Progenitor cell of endocrine pancreas (in vitro differentiated cells): Measurements from ENCODE around the gene ROR1. TPM values are rescaled to one million over a fixed set of nuclear protein-coding genes. Genes with fewer than 3 reads are reported as not detected.
A peak's percentile ranks its signal among the peaks of the same experiment; 100 is the strongest.

ENCODE experiments used
- DNase-seq: peaks from one replicate; pipeline ENCODE4 v3.0.0; 2021; ENCODE audit warnings: low spot score; ENCODE audit not compliant: unreplicated experiment
- H3K27ac Mint-ChIP-seq: 2 replicates; pipeline ENCODE4 v1.8.0; 2021; ENCODE audit warnings: mild to moderate bottlenecking, moderate library complexity, mixed read lengths
- H3K27me3 Mint-ChIP-seq: 2 replicates; pipeline ENCODE4 v1.8.0; 2021; ENCODE audit warnings: mixed read lengths
- H3K36me3 Mint-ChIP-seq: 2 replicates; pipeline ENCODE4 v1.8.0; 2022; ENCODE audit warnings: mixed read lengths; ENCODE audit not compliant: insufficient read depth
- H3K4me1 Mint-ChIP-seq: 2 replicates; pipeline ENCODE4 v1.8.0; 2021; ENCODE audit warnings: low read depth, mixed read lengths
- H3K4me3 Mint-ChIP-seq: 2 replicates; pipeline ENCODE4 v1.8.0; 2021; ENCODE audit warnings: low read depth, mild to moderate bottlenecking, moderate library complexity, mixed read lengths
- H3K9me3 Mint-ChIP-seq: 2 replicates; pipeline ENCODE4 v1.8.0; 2021; ENCODE audit warnings: low read depth, mixed read lengths
- CTCF ChIP-seq: fragments of 200-600 bp; sonication (generic); IDR thresholded peaks from one replicate; pipeline ENCODE4 v1.5.0; 2021; ENCODE audit warnings: antibody characterized with exemption, mild to moderate bottlenecking; ENCODE audit not compliant: unreplicated experiment
- total RNA-seq: library from RNA; stranded (reverse); gene quantifications from 2 replicates; pipeline ENCODE4 v1.2.1, GENCODE V29; 2021

The ROR1 gene
- total RNA-seq, 1 donor from 2014 or later: 63.8 TPM

GRCh38 chr1:63748641-63749040 is 25.2 kb upstream of the ROR1 start:
- Mint-ChIP-seq H3K9me3 (no peaks in the 10 kb centered on the region), H3K4me3 (no peak overlapping the region), H3K4me1 (peaks cover 10% of the 10 kb centered on the region), H3K36me3 (no peaks in the 10 kb centered on the region), H3K27me3 (no peaks in the 10 kb centered on the region), H3K27ac (no peak overlapping the region)
- no peak for DNase-seq
- TF ChIP-seq CTCF: no peak

GRCh38 chr1:63750721-63751120 is 23.1 kb upstream of the ROR1 start:
- no peak for TF ChIP-seq CTCF
- H3K4me3 Mint-ChIP-seq: no peak overlapping the region
- no peak overlapping the region for H3K27ac Mint-ChIP-seq
- no peaks in the 10 kb centered on the region for H3K9me3 Mint-ChIP-seq
- H3K36me3 Mint-ChIP-seq: no peaks in the 10 kb centered on the region
- peaks cover 10% of the 10 kb centered on the region for H3K4me1 Mint-ChIP-seq
- DNase-seq: no peak
- H3K27me3 Mint-ChIP-seq: no peaks in the 10 kb centered on the region

GRCh38 chr1:63752176-63752575 is 21.6 kb upstream of the ROR1 start:
- no peak for TF ChIP-seq CTCF
- no peak overlapping the region for H3K4me3 Mint-ChIP-seq

GRCh38 chr1:63753591-63753990 is 20.2 kb upstream of the ROR1 start:
- no peak for TF ChIP-seq CTCF
- DNase-seq: no peak
- no peak overlapping the region for H3K4me3 Mint-ChIP-seq
- peaks cover 16% of the 10 kb centered on the region for H3K4me1 Mint-ChIP-seq
- H3K27me3 Mint-ChIP-seq: no peaks in the 10 kb centered on the region
- H3K36me3 Mint-ChIP-seq: no peaks in the 10 kb centered on the region
- peak overlapping the region; percentile 32 for H3K27ac Mint-ChIP-seq
- no peaks in the 10 kb centered on the region for H3K9me3 Mint-ChIP-seq

More at GRCh38 chr1:63752176-63752575, 21.6 kb upstream of the ROR1 start:
- no peak for DNase-seq
- H3K4me1 Mint-ChIP-seq: peaks cover 3% of the 10 kb centered on the region
- H3K27me3 Mint-ChIP-seq: no peaks in the 10 kb centered on the region
- H3K27ac Mint-ChIP-seq: no peak overlapping the region
- no peaks in the 10 kb centered on the region for H3K36me3 Mint-ChIP-seq
- no peaks in the 10 kb centered on the region for H3K9me3 Mint-ChIP-seq

GRCh38 chr1:63756839-63757238 is 17.0 kb upstream of the ROR1 start:
- Mint-ChIP-seq H3K9me3 (peaks cover 3% of the 10 kb centered on the region), H3K36me3 (no peaks in the 10 kb centered on the region), H3K27me3 (no peaks in the 10 kb centered on the region), H3K4me1 (peaks cover 18% of the 10 kb centered on the region), H3K4me3 (no peak overlapping the region), H3K27ac (no peak overlapping the region)
- no peak for TF ChIP-seq CTCF
- no peak for DNase-seq

GRCh38 chr1:63757334-63757733 is 16.5 kb upstream of the ROR1 start:
- no peak overlapping the region for H3K27ac Mint-ChIP-seq
- TF ChIP-seq CTCF: no peak
- no peak for DNase-seq
- H3K4me3 Mint-ChIP-seq: no peak overlapping the region
- H3K9me3 Mint-ChIP-seq: peaks cover 3% of the 10 kb centered on the region
- no peaks in the 10 kb centered on the region for H3K36me3 Mint-ChIP-seq
- peaks cover 18% of the 10 kb centered on the region for H3K4me1 Mint-ChIP-seq
- H3K27me3 Mint-ChIP-seq: no peaks in the 10 kb centered on the region
